ENCODE data around the gene ARHGAP24.

DNA sequence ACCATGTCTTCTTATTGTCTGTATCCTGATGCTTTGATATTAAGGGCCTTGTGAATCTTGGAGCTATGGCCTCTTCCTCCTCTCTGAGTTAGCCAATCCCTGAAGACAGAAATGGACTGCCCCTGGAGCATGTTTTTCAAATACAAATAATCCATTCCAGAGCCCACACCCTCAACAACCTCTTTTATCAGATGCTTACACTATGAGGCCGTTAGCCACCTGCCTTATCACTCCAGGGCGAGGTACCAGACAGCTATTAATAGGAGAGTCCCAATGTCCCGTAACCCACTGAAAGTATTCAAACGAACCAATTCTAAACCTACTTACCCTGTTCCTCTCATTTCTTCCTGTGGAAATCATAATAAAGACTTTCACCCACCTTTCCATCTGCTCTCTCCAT, 165.0 kb downstream of the ARHGAP24 start:
- no peak for TF ChIP-seq AGO2 (optimal IDR thresholded peaks at IDR 0.05; ENCODE audit: low read depth, low read length)
- TF ChIP-seq HCFC1 (IDR thresholded peaks at IDR 0.05; ENCODE audit: low read depth, low read length) = no peak

Data from HepG2 (cell line).